IMR-90 (cell line): ENCODE data around the gene NUMA1. TPM values are rescaled to one million over a fixed set of nuclear protein-coding genes. Genes with fewer than 3 reads are reported as not detected.

ENCODE experiments used
- ATAC-seq: fragments of 200-7000 bp; cut with Tn5 transposase; 2 replicates; pipeline ENCODE4 v1.9.1; 2020; ENCODE audit warnings: low read depth, mild to moderate bottlenecking, moderate library complexity
- BruUV-seq: library from RNA; stranded (reverse); fragments of 400-500 nt; replicated peaks from 2 replicates; lab custom pipeline; 2021; lab: Mats Ljungman, UMichigan
- CTCF ChIA-PET: fragments of 300-600 bp; formaldehyde crosslinking; extraction: SDS; loops from one replicate; lab custom pipeline; 2021; ENCODE audit warnings: antibody characterized with exemption; lab: Yijun Ruan, JAX
- POLR2A ChIA-PET: fragments of 300-600 bp; sonication (Branson Sonifier 250); formaldehyde crosslinking; loops from one replicate; lab custom pipeline; 2022; ENCODE audit warnings: antibody characterized with exemption; ENCODE audit not compliant: unreplicated experiment; lab: Charles Lee
- DNase-seq: peaks from one replicate; pipeline ENCODE4 v3.0.0; 2013
- H2AFZ ChIP-seq: replicated peaks from 2 replicates; pipeline ENCODE3; 2013; ENCODE audit warnings: low read length, mild to moderate bottlenecking; ENCODE audit not compliant: poor library complexity
- H2AK5ac ChIP-seq: 2 replicates; pipeline ENCODE4 v1.6.1; 2013; ENCODE audit warnings: low read depth, low read length, inconsistent platforms
- H2AK9ac ChIP-seq: replicated peaks from 2 replicates; pipeline ENCODE3; 2013; ENCODE audit warnings: mild to moderate bottlenecking, low read depth, low read length, moderate library complexity; ENCODE audit not compliant: poor library complexity
- H2BK120ac ChIP-seq: 2 replicates; pipeline ENCODE4 v1.6.1; 2013; ENCODE audit warnings: low read depth, low read length, inconsistent platforms
- H2BK15ac ChIP-seq: 3 replicates; pipeline ENCODE4 v1.6.1; 2013; ENCODE audit warnings: low read depth, low read length, inconsistent platforms
- H2BK20ac ChIP-seq: 2 replicates; pipeline ENCODE4 v1.6.1; 2013; ENCODE audit warnings: low read depth, mild to moderate bottlenecking, inconsistent platforms, low read length, moderate library complexity
- H2BK5ac ChIP-seq: 2 replicates; pipeline ENCODE4 v1.6.1; 2013; ENCODE audit warnings: mild to moderate bottlenecking, low read depth, low read length, inconsistent platforms; ENCODE audit not compliant: poor library complexity, severe bottlenecking
- H3K14ac ChIP-seq: replicated peaks from 2 replicates; pipeline ENCODE4 v1.6.1; 2013; ENCODE audit warnings: low read depth, low read length, inconsistent platforms
- H3K18ac ChIP-seq: 2 replicates; pipeline ENCODE4 v1.6.1; 2013; ENCODE audit warnings: low read depth, low read length, control low read depth
- H3K23ac ChIP-seq: 2 replicates; pipeline ENCODE4 v1.6.1; 2013; ENCODE audit warnings: low read depth, low read length, inconsistent platforms
- H3K27ac ChIP-seq: 2 replicates; pipeline ENCODE4 v1.5.1; 2013; ENCODE audit warnings: mild to moderate bottlenecking, control low read depth, low read length; ENCODE audit not compliant: insufficient read depth
- H3K27me3 ChIP-seq: 2 replicates; pipeline ENCODE4 v1.6.1; 2013; ENCODE audit warnings: low read length; ENCODE audit not compliant: control insufficient read depth, insufficient read depth
- H3K36me3 ChIP-seq: 2 replicates; pipeline ENCODE4 v1.6.1; 2013; ENCODE audit warnings: low read length, mixed read lengths; ENCODE audit not compliant: control insufficient read depth, insufficient read depth
- H3K4ac ChIP-seq: 2 replicates; pipeline ENCODE4 v1.6.1; 2013; ENCODE audit warnings: low read depth, low read length, inconsistent platforms
- H3K4me1 ChIP-seq: 2 replicates; pipeline ENCODE4 v1.6.1; 2013; ENCODE audit warnings: low read length, mixed read lengths; ENCODE audit not compliant: control insufficient read depth, insufficient read depth
- H3K4me2 ChIP-seq: 2 replicates; pipeline ENCODE4 v1.6.1; 2013; ENCODE audit warnings: low read depth, mild to moderate bottlenecking, control low read depth, low read length, moderate library complexity
- H3K4me3 ChIP-seq: 2 replicates; pipeline ENCODE4 v1.5.1; 2013; ENCODE audit warnings: low read depth, mild to moderate bottlenecking, control low read depth, low read length, moderate library complexity; ENCODE audit not compliant: insufficient read depth
- H3K56ac ChIP-seq: 2 replicates; pipeline ENCODE4 v1.6.1; 2013; ENCODE audit warnings: low read length, inconsistent platforms; ENCODE audit not compliant: insufficient read depth; ENCODE audit errors: extremely low read depth
- H3K79me1 ChIP-seq, 2 experiments: 2 replicates each; pipeline ENCODE4 v1.6.1; 2013; ENCODE audit warnings: low read length in 2 of 2, inconsistent platforms in 1 of 2, low read depth in 1 of 2
- H3K9ac ChIP-seq: 2 replicates; pipeline ENCODE4 v1.6.1; 2013; ENCODE audit warnings: low read depth, low read length, control low read depth
- H3K9me1 ChIP-seq: 2 replicates; pipeline ENCODE4 v1.6.1; 2013; ENCODE audit warnings: low read length, inconsistent platforms; ENCODE audit not compliant: insufficient read depth
- H3K9me3 ChIP-seq: 2 replicates; pipeline ENCODE4 v1.6.1; 2013; ENCODE audit warnings: low read length; ENCODE audit not compliant: control insufficient read depth, insufficient read depth
- H4K20me1 ChIP-seq: 2 replicates; pipeline ENCODE4 v1.6.1; 2013; ENCODE audit warnings: low read length, inconsistent platforms; ENCODE audit not compliant: insufficient read depth
- H4K5ac ChIP-seq: 2 replicates; pipeline ENCODE4 v1.6.1; 2013; ENCODE audit warnings: mild to moderate bottlenecking, low read depth, low read length, control low read depth
- H4K8ac ChIP-seq, 2 experiments: 2 replicates each; pipeline ENCODE4 v1.6.1; 2013; ENCODE audit warnings: low read depth in 2 of 2, low read length in 2 of 2, control low read depth in 1 of 2, inconsistent platforms in 1 of 2
- H4K91ac ChIP-seq: 2 replicates; pipeline ENCODE4 v1.6.1; 2013; ENCODE audit warnings: low read depth, low read length, inconsistent platforms; ENCODE audit not compliant: insufficient read depth
- RCOR1 ChIP-seq: IDR thresholded peaks from 2 replicates; pipeline ENCODE4 v1.6.1; 2012; ENCODE audit warnings: mild to moderate bottlenecking, low read length, improper control_type of control experiment; ENCODE audit not compliant: insufficient replicate concordance
- WGBS, 2 experiments: methylation state at CpG; one replicate each; pipeline versions ENCODE4 v1.1.5 to v1.1.7; 2013; ENCODE audit warnings: missing lambda C conversion rate in 2 of 2; ENCODE audit not compliant: insufficient read length in 1 of 2; ENCODE audit errors: extremely low coverage in 2 of 2; 5-methylcytosine and 5-hydroxymethylcytosine counted together
- dilution Hi-C: fragments of 300-500 bp; cut with HindIII; formaldehyde crosslinking; loops from one replicate; pipeline ENCODE4 v1.14.3; 2018; ENCODE audit warnings: low sequenced_read_pairs; ENCODE audit not compliant: unreplicated experiment
- in situ Hi-C: fragments of 300-500 bp; cut with MboI; formaldehyde crosslinking; loops from 3 replicates; pipeline ENCODE4 v1.14.3; 2019; ENCODE audit warnings: low sequenced_read_pairs, inconsistent platforms, mixed read lengths
- intact Hi-C: fragments of 100-400 bp; cut with micrococcal nuclease; formaldehyde crosslinking; loops from 2 replicates; pipeline ENCODE4 v1.10.0; 2022
- polyA plus RNA-seq, 3 experiments: library from polyadenylated mRNA; depleted of rRNA; stranded (reverse); fragments of >200 nt; gene quantifications; 2 replicates each; pipeline ENCODE4 v1.2.3, GENCODE V29; 2012; ENCODE audit warnings: low replicate concordance in 1 of 3
- total RNA-seq: library from RNA; depleted of rRNA; stranded (reverse); fragments of >200 nt; gene quantifications from 2 replicates; pipeline ENCODE4 v1.2.3, GENCODE V29; 2012
- TF ChIP-seq, protein P1 (sequence below): fragments of 150-350 bp; IDR thresholded peaks from 2 replicates; pipeline ENCODE4 v1.6.1; 2017; ENCODE audit warnings: mild to moderate bottlenecking, antibody characterized with exemption, low read length, low read depth

NUMA1 gene
- total and polyA plus RNA-seq, 2 of the 4 experiments (the other 2 are of a cell fraction), result 61.7 to 97.0 TPM

DNA sequence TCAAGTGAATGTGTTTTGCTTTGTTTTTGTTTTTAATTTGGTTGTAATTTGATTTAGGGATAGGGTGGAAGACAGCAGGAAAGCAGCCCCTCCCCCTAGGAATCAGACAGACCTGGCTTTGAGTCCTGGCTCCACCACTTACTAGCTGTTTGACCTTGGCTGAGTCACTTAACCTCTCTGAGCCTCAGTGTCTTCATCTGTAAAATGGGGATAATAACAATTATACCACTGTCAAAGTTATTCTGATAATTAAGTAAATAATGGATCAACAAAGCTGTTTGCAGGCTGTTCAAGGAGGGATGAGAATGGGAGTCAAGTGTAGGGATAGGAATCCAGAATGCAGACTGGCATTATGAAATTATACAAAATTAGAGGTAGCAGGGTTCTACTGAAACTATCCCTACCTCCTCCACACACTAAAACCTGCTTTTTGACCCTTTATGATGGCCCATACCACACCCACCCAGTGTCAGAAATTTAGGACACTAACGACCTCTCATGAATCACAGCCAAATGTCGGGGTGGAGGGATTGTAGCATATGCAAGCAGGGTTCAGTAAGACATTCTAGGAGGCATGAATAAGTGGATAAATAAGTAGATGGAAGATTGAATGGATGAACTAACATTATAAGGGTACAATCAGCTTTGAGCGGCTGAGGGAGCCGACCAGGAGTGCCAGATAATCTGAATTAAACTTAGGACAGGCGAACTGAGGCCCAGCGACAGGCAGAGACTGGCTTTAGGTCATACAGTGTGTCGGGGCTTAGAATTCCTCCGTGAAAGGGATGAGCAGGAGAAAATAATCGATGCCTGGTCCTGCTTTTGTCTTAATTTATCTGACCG is 31.2 kb upstream of the NUMA1 start:
- peak; percentile 55 for TF ChIP-seq RCOR1
- TF ChIP-seq, protein P1, sequence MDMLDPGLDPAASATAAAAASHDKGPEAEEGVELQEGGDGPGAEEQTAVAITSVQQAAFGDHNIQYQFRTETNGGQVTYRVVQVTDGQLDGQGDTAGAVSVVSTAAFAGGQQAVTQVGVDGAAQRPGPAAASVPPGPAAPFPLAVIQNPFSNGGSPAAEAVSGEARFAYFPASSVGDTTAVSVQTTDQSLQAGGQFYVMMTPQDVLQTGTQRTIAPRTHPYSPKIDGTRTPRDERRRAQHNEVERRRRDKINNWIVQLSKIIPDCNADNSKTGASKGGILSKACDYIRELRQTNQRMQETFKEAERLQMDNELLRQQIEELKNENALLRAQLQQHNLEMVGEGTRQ, result no peak
- peak overlapping the region; percentile 80 for H2BK5ac ChIP-seq
- H3K14ac ChIP-seq, result peak overlapping the region; percentile 97
- H3K4me2 ChIP-seq, result peak overlapping the region; percentile 84
- H3K27me3 ChIP-seq, result no peaks in the 10 kb centered on the region
- peak overlapping the region; percentile 96 for H3K4ac ChIP-seq
- H4K8ac ChIP-seq, result peak overlapping the region; percentile 96 to 97
- peak overlapping the region; percentile 43 for H3K18ac ChIP-seq
- intact Hi-C loops (no loop called here), dilution Hi-C loops (no loop called here), in situ Hi-C loops (no loop called here)
- no peaks in the 10 kb centered on the region for H4K20me1 ChIP-seq
- ChIA-PET CTCF (interaction anchor here (1.8 kb wide), 1 partner anchor 33 kb away, joined by 6 read pairs; no protein-coding TSS in a partner anchor), POLR2A (interaction anchor here (1.0 kb wide), 1 partner anchor 9 kb away, joined by 4 read pairs; the partner anchor contains the start of gene LAMTOR1)
- peak overlapping the region; percentile 94 for H3K9ac ChIP-seq
- H3K23ac ChIP-seq, result peak overlapping the region; percentile 97
- BruUV-seq, result TSS peak; percentile 90
- H3K9me1 ChIP-seq, result peaks cover 14% of the 10 kb centered on the region
- H2AFZ ChIP-seq, result peak overlapping the region; percentile 96
- H3K56ac ChIP-seq, result peak overlapping the region; percentile 89
- H3K36me3 ChIP-seq, result no peaks in the 10 kb centered on the region; the same call in 1 of the 2 replicates
- peaks cover 8% of the 10 kb centered on the region; the same call in 1 of the 2 replicates for H3K4me1 ChIP-seq
- H4K91ac ChIP-seq, result peak overlapping the region; percentile 96
- H3K27ac ChIP-seq, result peak overlapping the region; percentile 85
- DNase-seq (no peak), ATAC-seq (no peak; the same call in 1 of the 2 replicates)
- H3K9me3 ChIP-seq, result no peaks in the 10 kb centered on the region
- peak overlapping the region; percentile 73 for H4K5ac ChIP-seq
- WGBS, 2 experiments, result 0% methylated on average over 4 of the region's 10 CpGs; no CpG with 5 or more reads in 1 of the 2 experiments
- peaks cover 0 to 20% of the 10 kb centered on the region in 2 experiments; a peak in 2 of 4 replicates for H3K79me1 ChIP-seq
- H2AK9ac ChIP-seq, result peak overlapping the region; percentile 94
- peak overlapping the region; percentile 48 for H2BK120ac ChIP-seq
- H2BK20ac ChIP-seq, result peak overlapping the region; percentile 31
- H3K4me3 ChIP-seq, result peak overlapping the region; percentile 54
- peak overlapping the region; percentile 10; the same call in 1 of the 3 replicates for H2BK15ac ChIP-seq
- H2AK5ac ChIP-seq, result peak overlapping the region; percentile 83
